Endothelial cell of umbilical vein (primary cell): ENCODE data around the gene CRLF1. TPM values are rescaled to one million over a fixed set of nuclear protein-coding genes. Genes with fewer than 3 reads are reported as not detected.

Experiments used
- BruUV-seq: library from RNA; stranded (reverse); fragments of 400-500 nt; replicated peaks from 2 replicates; lab custom pipeline; 2021; lab: Mats Ljungman, UMichigan
- CTCF ChIA-PET: fragments of 300-600, 350-600 bp; sonication (Branson Sonifier 250); formaldehyde crosslinking; loops from one replicate; lab custom pipeline; 2021; ENCODE audit warnings: antibody characterized with exemption, inconsistent platforms; lab: Charles Lee
- POLR2A ChIA-PET: fragments of 300-600, 350-600 bp; sonication (Branson Sonifier 250); formaldehyde crosslinking; loops from one replicate; lab custom pipeline; 2021; ENCODE audit warnings: antibody characterized with exemption, inconsistent platforms; lab: Charles Lee
- DNase-seq: peaks from one replicate; pipeline ENCODE4 v3.0.0-alpha.2; 2011; ENCODE audit warnings: low read depth, low spot score
- FAIRE-seq: peaks from 2 replicates; lab custom pipeline; 2011; peaks lifted over from hg19 to GRCh38; lab: Jason Lieb, UNC
- H2AFZ ChIP-seq: 2 replicates; pipeline ENCODE4 v1.6.0; 2012; ENCODE audit warnings: low read depth, low read length, control low read depth, inconsistent platforms
- H3K27ac ChIP-seq: 2 replicates; pipeline ENCODE4 v1.5.1; 2011; ENCODE audit warnings: low read depth, mild to moderate bottlenecking, control low read depth, low read length, moderate library complexity; ENCODE audit not compliant: insufficient read depth
- H3K27me3 ChIP-seq, 2 experiments: 2 replicates each; pipeline versions ENCODE4 v1.6.0 to v1.6.1; 2011; ENCODE audit warnings: low read length in 2 of 2, mixed read lengths in 1 of 2; ENCODE audit not compliant: control insufficient read depth in 2 of 2, insufficient read depth in 2 of 2
- H3K36me3 ChIP-seq, 2 experiments: 2 replicates in 1 of 2; 3 replicates in 1 of 2; pipeline ENCODE4 v1.5.1; 2011; ENCODE audit warnings: low read length in 2 of 2, mild to moderate bottlenecking in 1 of 2, moderate library complexity in 1 of 2; ENCODE audit not compliant: control insufficient read depth in 2 of 2, insufficient read depth in 2 of 2; ENCODE audit errors: extremely low read depth in 1 of 2
- H3K4me1 ChIP-seq: 3 replicates; pipeline ENCODE4 v1.5.1; 2011; ENCODE audit warnings: mild to moderate bottlenecking, low read length; ENCODE audit not compliant: control insufficient read depth, insufficient read depth; ENCODE audit errors: extremely low read depth
- H3K4me2 ChIP-seq: 2 replicates; pipeline ENCODE4 v1.6.1; 2011; ENCODE audit warnings: low read length, control low read depth, mixed read lengths; ENCODE audit not compliant: insufficient read depth
- H3K4me3 ChIP-seq, 3 experiments: fragments of 200-600 bp in 1 of 3; sonication (generic), shearing (Covaris generic) in 1 of 3; replicated peaks in 1 of 3; 2 replicates each; pipeline ENCODE4 v1.5.1; 2011 to 2016; ENCODE audit warnings: control low read depth in 3 of 3, low read length in 3 of 3, mild to moderate bottlenecking in 2 of 3, inconsistent platforms in 1 of 3, low read depth in 1 of 3, moderate library complexity in 1 of 3; ENCODE audit not compliant: insufficient read depth in 1 of 3
- H3K79me2 ChIP-seq: 2 replicates; pipeline ENCODE4 v1.6.0; 2012; ENCODE audit warnings: low read length, inconsistent platforms; ENCODE audit not compliant: control insufficient read depth, insufficient read depth
- H3K9ac ChIP-seq: replicated peaks from 2 replicates; pipeline ENCODE3; 2011; ENCODE audit warnings: low read length, control low read depth; ENCODE audit not compliant: insufficient read depth; ENCODE audit errors: extremely low read depth
- H3K9me1 ChIP-seq: replicated peaks from 3 replicates; pipeline ENCODE4 v1.6.0; 2011; ENCODE audit warnings: mild to moderate bottlenecking, low read length; ENCODE audit not compliant: control insufficient read depth, insufficient read depth; ENCODE audit errors: extremely low read depth
- H3K9me3 ChIP-seq: replicated peaks from 2 replicates; pipeline ENCODE4 v1.5.1; 2012; ENCODE audit warnings: low read length, inconsistent platforms; ENCODE audit not compliant: control insufficient read depth, insufficient read depth
- H4K20me1 ChIP-seq: replicated peaks from 2 replicates; pipeline ENCODE3; 2011; ENCODE audit warnings: mild to moderate bottlenecking, low read length; ENCODE audit not compliant: control insufficient read depth, insufficient read depth; ENCODE audit errors: extremely low read depth
- CTCF ChIP-seq, 2 donors: IDR thresholded peaks; 1 replicate in 1 of 2; 2 replicates in 1 of 2; pipeline ENCODE4 v1.5.1; 2011; ENCODE audit warnings: low read length in 2 of 2, mild to moderate bottlenecking in 2 of 2, moderate library complexity in 2 of 2, control low read depth in 1 of 2, inconsistent platforms in 1 of 2, low read depth in 1 of 2; ENCODE audit not compliant: insufficient read depth in 1 of 2; ENCODE audit errors: extremely low read depth in 1 of 2
- EZH2 ChIP-seq: IDR thresholded peaks from 2 replicates; pipeline ENCODE4 v1.6.1; 2012; ENCODE audit warnings: borderline replicate concordance, low read depth, mild to moderate bottlenecking, moderate library complexity, low read length, inconsistent platforms; ENCODE audit not compliant: severe bottlenecking
- FOS ChIP-seq: IDR thresholded peaks from 2 replicates; pipeline ENCODE4 v1.6.1; 2011; ENCODE audit warnings: mild to moderate bottlenecking, low read length, moderate library complexity, borderline replicate concordance; ENCODE audit not compliant: insufficient read depth
- GATA2 ChIP-seq: IDR thresholded peaks from 2 replicates; pipeline ENCODE4 v1.7.0; 2011; ENCODE audit warnings: low read depth, mild to moderate bottlenecking, moderate library complexity, mixed read lengths, low read length; ENCODE audit not compliant: insufficient read length, insufficient read depth
- JUN ChIP-seq: IDR thresholded peaks from 2 replicates; pipeline ENCODE4 v1.6.1; 2011; ENCODE audit warnings: borderline replicate concordance, low read depth; ENCODE audit not compliant: insufficient read length, insufficient read depth
- MAX ChIP-seq: IDR thresholded peaks from 2 replicates; pipeline ENCODE4 v1.6.1; 2011; ENCODE audit not compliant: insufficient read depth, insufficient read length
- MYC ChIP-seq: IDR thresholded peaks from one replicate; pipeline ENCODE4 v1.6.1; 2011; ENCODE audit warnings: mild to moderate bottlenecking, low read depth, low read length
- POLR2A ChIP-seq: IDR thresholded peaks from 2 replicates; pipeline ENCODE4 v1.6.1; 2012; ENCODE audit warnings: low read depth, mild to moderate bottlenecking, control low read depth, low read length
- POLR2AphosphoS5 ChIP-seq: IDR thresholded peaks from 2 replicates; pipeline ENCODE4 v1.6.1; 2012; ENCODE audit warnings: low read depth, mild to moderate bottlenecking, control low read depth, low read length, moderate library complexity; ENCODE audit not compliant: insufficient read depth
- dilution Hi-C: fragments of 300-500 bp; cut with MboI; formaldehyde crosslinking; loops from one replicate; pipeline ENCODE4 v1.15.0; 2019; ENCODE audit warnings: low sequenced_read_pairs; ENCODE audit not compliant: extremely low pct_ligation_motif_present
- intact Hi-C: fragments of 100-400 bp; cut with micrococcal nuclease; formaldehyde crosslinking; loops from one replicate; pipeline ENCODE4 v1.10.0; 2022
- polyA plus RNA-seq, 4 experiments: library from polyadenylated mRNA; depleted of rRNA in 3 of 4; stranded (reverse) in 3 of 4; unstranded in 1 of 4; fragments of >200 nt; gene quantifications; 2 replicates each; pipeline versions ENCODE4 v1.2.1 to v1.2.3, GENCODE V29; 2011 to 2012; ENCODE audit warnings: missing spikeins in 1 of 4
- total RNA-seq: library from RNA; stranded (reverse); gene quantifications from 2 replicates; pipeline ENCODE4 v1.2.3, GENCODE V29; 2021

Gene CRLF1
- total and polyA plus RNA-seq, 2 donors (not counting 3 experiments of a cell fraction or from before 2014, with no cell fraction given) = 0.18 TPM; not detected in 1

GRCh38 chr19:18568367-18568766 lies 38.2 kb downstream of the CRLF1 start:
- no peak overlapping the region for H2AFZ ChIP-seq
- H3K4me1 ChIP-seq = peaks cover 12% of the 10 kb centered on the region
- peaks cover 11 to 36% of the 10 kb centered on the region in 2 experiments for H3K36me3 ChIP-seq
- DNase-seq (no peak), FAIRE-seq (no peak)
- no peak overlapping the region for H3K4me2 ChIP-seq
- H3K9me3 ChIP-seq = no peaks in the 10 kb centered on the region
- H3K4me3 ChIP-seq = no peak overlapping the region
- peaks cover 16% of the 10 kb centered on the region for H3K79me2 ChIP-seq
- CTCF ChIA-PET = interaction anchor here (1.3 kb wide), 1 partner anchor 98 kb away, joined by 3 read pairs; no protein-coding TSS in a partner anchor
- TF ChIP-seq POLR2A = no peak
- TF ChIP-seq FOS = no peak
- no peak for TF ChIP-seq JUN
- TF ChIP-seq CTCF (IDR thresholded peaks at IDR 0.05; ENCODE audit: extremely low read depth in 1 of 2, insufficient read depth in 1 of 2, low read depth in 1 of 2, low read length in 2 of 2) = no peak
- TF ChIP-seq POLR2AphosphoS5 = no peak
- no peak for TF ChIP-seq MYC
- TF ChIP-seq GATA2 = no peak
- TF ChIP-seq EZH2 = no peak
- TF ChIP-seq MAX = no peak
- H3K9me1 ChIP-seq = no peaks in the 10 kb centered on the region
- no peak overlapping the region for H3K9ac ChIP-seq
- POLR2A ChIA-PET = no interaction called here
- no peaks in the 10 kb centered on the region for H3K27me3 ChIP-seq
- H4K20me1 ChIP-seq = no peaks in the 10 kb centered on the region
- intact Hi-C loops = no loop called here
- dilution Hi-C loops = no loop called here
- no TSS peak for BruUV-seq
- H3K27ac ChIP-seq = no peak overlapping the region
